Muscle layer of colon (tissue), 2 donors: Measurements from ENCODE around the gene NDST1.

ENCODE experiments used
- H3K27ac ChIP-seq: one replicate; pipeline ENCODE4 v1.7.0; 2013; ENCODE audit warnings: low read depth, mild to moderate bottlenecking, low read length, moderate library complexity
- H3K27me3 ChIP-seq, 2 donors: one replicate each; pipeline ENCODE4 v1.7.0; 2013; ENCODE audit warnings: low read length in 2 of 2, mild to moderate bottlenecking in 2 of 2; ENCODE audit not compliant: insufficient read depth in 2 of 2, control insufficient read depth in 1 of 2
- H3K36me3 ChIP-seq: one replicate; pipeline ENCODE4 v1.7.0; 2013; ENCODE audit warnings: mild to moderate bottlenecking, low read length; ENCODE audit not compliant: insufficient read depth
- H3K4me1 ChIP-seq: one replicate; pipeline ENCODE4 v1.7.0; 2013; ENCODE audit warnings: mild to moderate bottlenecking, low read length; ENCODE audit not compliant: insufficient read depth
- H3K4me3 ChIP-seq, 2 donors: one replicate each; pipeline ENCODE4 v1.7.0; 2013; ENCODE audit warnings: low read length in 2 of 2, low read depth in 1 of 2, mild to moderate bottlenecking in 1 of 2, moderate library complexity in 1 of 2
- H3K9ac ChIP-seq: one replicate; pipeline ENCODE4 v1.7.0; 2013; ENCODE audit warnings: low read length
- H3K9me3 ChIP-seq: one replicate; pipeline ENCODE4 v1.7.0; 2013; ENCODE audit warnings: mild to moderate bottlenecking, low read length
- donor health status: abdominal sarcoma.
- donor health status: Adenocarcinoma of cecum.

The NDST1 gene

GRCh38 chr5:150502847-150503246, 5.1 kb upstream of the NDST1 start:
- Histone ChIP-seq H3K4me1 (peaks cover 91% of the 10 kb centered on the region), H3K9ac (no peak overlapping the region), H3K27ac (no peak overlapping the region)

GRCh38 chr5:150503386-150503785, 4.5 kb upstream of the NDST1 start:
- Histone ChIP-seq H3K27ac (no peak overlapping the region), H3K9me3 (no peaks in the 10 kb centered on the region), H3K4me1 (peaks cover 91% of the 10 kb centered on the region), H3K4me3 (no peak overlapping the region), H3K9ac (no peak overlapping the region), H3K36me3 (no peaks in the 10 kb centered on the region), H3K27me3 (no peaks in the 10 kb centered on the region)

More at GRCh38 chr5:150502847-150503246, 5.1 kb upstream of the NDST1 start:
- Histone ChIP-seq H3K27me3 (no peaks in the 10 kb centered on the region), H3K9me3 (no peaks in the 10 kb centered on the region), H3K36me3 (no peaks in the 10 kb centered on the region), H3K4me3 (no peak overlapping the region)

DNA sequence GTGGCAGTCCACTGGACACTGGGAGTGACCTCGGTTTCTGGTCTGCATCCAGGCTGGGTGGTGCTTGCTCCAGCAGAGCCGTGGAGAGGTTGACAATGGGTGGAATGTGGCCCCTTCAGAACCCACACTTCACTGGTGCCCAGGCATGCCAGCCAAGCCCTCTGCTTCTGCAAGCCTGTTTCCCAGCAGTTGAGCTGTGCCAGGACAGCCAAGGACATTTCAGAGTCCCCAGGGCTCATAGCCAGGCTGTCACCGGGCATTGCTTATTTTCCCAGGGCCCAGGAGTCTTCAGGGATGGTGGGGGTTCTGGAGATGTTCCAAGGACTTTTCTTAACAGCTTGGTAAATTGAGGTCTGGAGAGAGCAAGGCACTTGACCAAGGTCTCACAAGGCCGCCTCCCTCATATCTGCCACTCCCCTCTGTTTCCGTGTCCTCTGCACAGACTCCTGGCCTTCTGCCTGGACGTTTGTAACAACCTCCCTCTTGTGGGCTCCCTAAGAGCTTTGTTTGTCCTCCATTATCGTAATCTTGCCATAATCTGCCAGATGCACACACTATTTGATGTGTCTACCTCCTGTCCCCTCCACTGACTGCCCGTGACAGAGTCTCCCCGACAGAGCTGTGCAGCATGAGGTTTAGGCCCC, 3.8 kb upstream of the NDST1 start:
- H3K36me3 ChIP-seq: no peaks in the 10 kb centered on the region
- H3K9ac ChIP-seq: no peak overlapping the region
- no peaks in the 10 kb centered on the region for H3K27me3 ChIP-seq
- no peaks in the 10 kb centered on the region for H3K9me3 ChIP-seq
- peaks cover 91% of the 10 kb centered on the region for H3K4me1 ChIP-seq
- no peak overlapping the region for H3K4me3 ChIP-seq
- no peak overlapping the region for H3K27ac ChIP-seq

DNA sequence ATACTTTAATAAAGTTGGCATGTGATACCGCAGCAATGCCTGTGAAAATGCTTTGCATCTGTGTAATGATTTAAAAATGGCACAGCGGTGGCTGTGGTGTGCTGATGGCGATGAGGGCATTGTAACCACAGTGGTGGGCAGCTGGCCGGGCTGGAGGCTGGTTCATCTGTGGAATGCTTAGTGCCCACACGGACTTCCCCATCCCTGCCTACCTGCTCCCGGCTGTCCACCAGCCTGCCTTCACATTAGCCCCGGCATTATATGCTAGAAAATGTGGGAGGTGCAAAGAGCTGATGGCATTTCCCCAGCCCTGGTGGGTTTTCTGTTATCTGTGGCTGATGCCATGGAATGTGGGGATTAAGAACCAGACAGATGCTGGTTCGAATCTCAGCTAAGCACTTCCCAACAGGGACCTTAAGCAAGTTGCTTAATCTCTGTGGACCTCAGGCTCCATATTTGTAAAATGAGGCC, 2.9 kb upstream of the NDST1 start:
- Histone ChIP-seq H3K27ac (no peak overlapping the region), H3K4me1 (peaks cover 91% of the 10 kb centered on the region), H3K27me3 (no peaks in the 10 kb centered on the region), H3K9me3 (no peaks in the 10 kb centered on the region), H3K36me3 (no peaks in the 10 kb centered on the region), H3K4me3 (no peak overlapping the region), H3K9ac (no peak overlapping the region)

DNA sequence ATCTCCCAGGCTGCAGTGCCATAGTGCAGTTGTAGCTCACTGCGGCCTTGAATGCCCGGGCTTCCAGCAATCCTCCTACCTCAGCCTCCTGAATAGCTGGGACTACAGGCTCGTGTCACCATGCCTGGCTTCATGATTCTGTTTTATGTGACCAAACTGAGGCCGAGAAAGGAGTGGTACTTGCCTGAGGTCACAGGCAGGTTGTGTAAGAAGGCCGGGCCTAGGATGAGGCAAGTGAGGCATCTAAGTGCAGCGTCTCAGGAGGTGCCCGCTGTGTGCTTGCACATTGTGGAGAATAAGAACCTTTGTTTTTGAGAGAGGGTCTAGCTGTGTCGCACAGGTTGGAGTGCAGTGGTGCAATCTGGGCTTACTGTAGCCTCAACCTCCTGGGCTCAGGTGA, 2.1 kb upstream of the NDST1 start:
- Histone ChIP-seq H3K9ac (no peak overlapping the region), H3K9me3 (no peaks in the 10 kb centered on the region), H3K4me3 (no peak overlapping the region), H3K27me3 (no peaks in the 10 kb centered on the region), H3K4me1 (peaks cover 91% of the 10 kb centered on the region), H3K36me3 (no peaks in the 10 kb centered on the region), H3K27ac (no peak overlapping the region)

- Histone ChIP-seq H3K9me3 (no peaks in the 10 kb centered on the region), H3K36me3 (no peaks in the 10 kb centered on the region), H3K27ac (no peak overlapping the region), H3K9ac (no peak overlapping the region), H3K4me1 (peaks cover 92% of the 10 kb centered on the region), H3K27me3 (no peaks in the 10 kb centered on the region), H3K4me3 (no peak overlapping the region)
These were observed 1.1 kb upstream of the NDST1 start for GRCh38 chr5:150506571-150507473.

DNA sequence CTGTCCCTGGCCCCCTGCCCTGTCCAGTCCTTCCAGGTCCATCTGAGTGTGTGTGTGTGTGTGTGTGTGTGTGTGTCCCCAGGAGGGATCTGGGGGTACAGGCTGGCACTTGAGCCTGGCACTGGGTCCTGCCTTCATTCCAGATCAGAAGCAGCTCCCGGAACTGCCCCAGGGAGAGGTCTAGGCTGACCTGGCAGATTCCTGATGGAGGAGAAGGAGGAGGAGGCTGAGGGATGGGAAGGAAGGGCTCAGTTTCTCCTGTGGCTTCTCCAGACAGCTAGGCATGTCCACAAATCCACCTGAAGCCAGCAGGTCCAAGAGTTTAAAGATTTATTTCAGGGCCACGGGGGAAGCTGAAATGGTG, 328 bp downstream of the NDST1 start:
- no peak overlapping the region for H3K9ac ChIP-seq
- H3K27me3 ChIP-seq: no peaks in the 10 kb centered on the region
- peaks cover 91% of the 10 kb centered on the region for H3K4me1 ChIP-seq
- no peak overlapping the region for H3K27ac ChIP-seq
- H3K36me3 ChIP-seq: no peaks in the 10 kb centered on the region
- H3K4me3 ChIP-seq: no peak overlapping the region
- H3K9me3 ChIP-seq: no peaks in the 10 kb centered on the region

DNA sequence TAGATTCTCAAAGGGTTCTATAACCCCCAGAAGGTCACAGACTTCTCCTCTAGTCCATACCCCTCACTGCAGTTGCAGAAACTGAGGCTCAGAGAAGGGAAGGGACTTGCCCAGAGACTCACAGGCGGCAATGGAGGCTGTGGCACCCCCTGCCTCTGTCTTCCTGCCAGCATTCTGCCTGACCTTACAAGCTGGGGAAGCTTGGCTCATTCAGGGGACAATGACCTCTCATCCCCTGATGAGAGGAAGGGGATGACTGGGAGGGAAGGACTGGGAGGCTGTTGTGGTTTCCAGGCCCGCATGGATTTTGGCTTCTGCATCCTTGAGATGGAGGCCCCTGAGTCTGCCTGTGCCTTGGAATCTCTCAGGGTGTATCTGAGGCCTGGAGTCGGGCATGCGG, 897 bp downstream of the NDST1 start:
- Histone ChIP-seq H3K9ac (no peak overlapping the region), H3K4me1 (peaks cover 85% of the 10 kb centered on the region), H3K27ac (no peak overlapping the region), H3K4me3 (no peak overlapping the region), H3K36me3 (no peaks in the 10 kb centered on the region), H3K27me3 (no peaks in the 10 kb centered on the region), H3K9me3 (no peaks in the 10 kb centered on the region)

- Histone ChIP-seq H3K27me3 (no peaks in the 10 kb centered on the region), H3K9ac (no peak overlapping the region), H3K4me3 (no peak overlapping the region), H3K9me3 (no peaks in the 10 kb centered on the region), H3K27ac (no peak overlapping the region), H3K36me3 (no peaks in the 10 kb centered on the region), H3K4me1 (peaks cover 76% of the 10 kb centered on the region)
These were observed 2.1 kb downstream of the NDST1 start for GRCh38 chr5:150509992-150510391.

- Histone ChIP-seq H3K36me3 (no peaks in the 10 kb centered on the region), H3K27ac (no peak overlapping the region), H3K9ac (no peak overlapping the region), H3K4me1 (peaks cover 77% of the 10 kb centered on the region), H3K27me3 (no peaks in the 10 kb centered on the region), H3K4me3 (no peak overlapping the region), H3K9me3 (no peaks in the 10 kb centered on the region)
These were observed 2.7 kb downstream of the NDST1 start for GRCh38 chr5:150510460-150511263.
